Left ventricle myocardium inferior (tissue), 1 donor: Measurements from ENCODE around the gene FILIP1L. TPM values are rescaled to one million over a fixed set of nuclear protein-coding genes. Genes with fewer than 3 reads are reported as not detected.

ENCODE experiments used
- DNase-seq: peaks from one replicate; pipeline ENCODE4 v3.0.0-alpha.2; 2020
- H3K27ac ChIP-seq: fragments of 200-600 bp; replicated peaks from 2 replicates; pipeline ENCODE4 v1.8.0; 2021
- H3K27me3 ChIP-seq: fragments of 200-600 bp; 2 replicates; pipeline ENCODE4 v1.8.0; 2021; ENCODE audit warnings: low read depth
- H3K36me3 ChIP-seq: fragments of 200-600 bp; 2 replicates; pipeline ENCODE4 v1.8.0; 2021
- H3K4me1 ChIP-seq: fragments of 200-600 bp; 2 replicates; pipeline ENCODE4 v1.8.0; 2021
- H3K4me3 ChIP-seq: fragments of 200-600 bp; 2 replicates; pipeline ENCODE4 v1.8.0; 2021; ENCODE audit warnings: mild to moderate bottlenecking, moderate library complexity
- H3K9me3 ChIP-seq: fragments of 200-600 bp; replicated peaks from 2 replicates; pipeline ENCODE4 v1.8.0; 2021
- CTCF ChIP-seq: fragments of 200-600 bp; IDR thresholded peaks from 2 replicates; pipeline ENCODE4 v1.8.0; 2021; ENCODE audit warnings: antibody characterized with exemption, mild to moderate bottlenecking, borderline replicate concordance
- intact Hi-C: fragments of 100-400 bp; cut with micrococcal nuclease; formaldehyde crosslinking; loops from one replicate; pipeline ENCODE4 v1.11.0; 2022
- total RNA-seq: library from RNA; stranded (reverse); fragmentation: NEBNext Ultra II Directional; extraction: Animal tissue kit (Norgen Biotek cat#: 25700); gene quantifications from one replicate; pipeline ENCODE4 v1.2.1, GENCODE V29; 2021
- donor health status: DM: no; HTN: yes; CAD: no; lungs with severe emphysema.

Gene FILIP1L
- total RNA-seq, 1 donor from 2014 or later, result 84.9 TPM

GRCh38 chr3:99997293-99997692 lies 117.0 kb downstream of the FILIP1L start:
- Histone ChIP-seq H3K4me3 (no peak overlapping the region), H3K9me3 (peaks cover 27% of the 10 kb centered on the region), H3K4me1 (peaks cover 2% of the 10 kb centered on the region), H3K36me3 (no peaks in the 10 kb centered on the region), H3K27ac (no peak overlapping the region), H3K27me3 (no peaks in the 10 kb centered on the region)
- TF ChIP-seq CTCF, result no peak
- DNase-seq, result no peak
- intact Hi-C loops, result no loop called here

GRCh38 chr3:99990179-99990578 lies 124.1 kb downstream of the FILIP1L start:
- no peaks in the 10 kb centered on the region for H3K27me3 ChIP-seq
- no peak for DNase-seq
- intact Hi-C loops, result no loop called here
- no peak overlapping the region for H3K27ac ChIP-seq
- H3K9me3 ChIP-seq, result peaks cover 17% of the 10 kb centered on the region
- H3K4me1 ChIP-seq, result no peaks in the 10 kb centered on the region
- H3K4me3 ChIP-seq, result no peak overlapping the region
- H3K36me3 ChIP-seq, result no peaks in the 10 kb centered on the region
- no peak for TF ChIP-seq CTCF

GRCh38 chr3:99984668-99985067 lies 129.6 kb downstream of the FILIP1L start:
- Histone ChIP-seq H3K9me3 (no peaks in the 10 kb centered on the region), H3K36me3 (no peaks in the 10 kb centered on the region), H3K4me1 (no peaks in the 10 kb centered on the region), H3K27ac (no peak overlapping the region), H3K27me3 (no peaks in the 10 kb centered on the region), H3K4me3 (no peak overlapping the region)
- no peak for TF ChIP-seq CTCF
- no peak for DNase-seq
- intact Hi-C loops, result no loop called here

GRCh38 chr3:99984139-99984538 lies 130.2 kb downstream of the FILIP1L start:
- no peak for TF ChIP-seq CTCF
- H3K36me3 ChIP-seq, result no peaks in the 10 kb centered on the region
- no peaks in the 10 kb centered on the region for H3K4me1 ChIP-seq
- no peak overlapping the region for H3K4me3 ChIP-seq
- no peaks in the 10 kb centered on the region for H3K9me3 ChIP-seq
- intact Hi-C loops, result no loop called here
- H3K27me3 ChIP-seq, result no peaks in the 10 kb centered on the region
- no peak overlapping the region for H3K27ac ChIP-seq
- DNase-seq, result no peak

- TF ChIP-seq CTCF, result no peak
- Histone ChIP-seq H3K27ac (no peak overlapping the region), H3K4me1 (no peaks in the 10 kb centered on the region), H3K36me3 (no peaks in the 10 kb centered on the region), H3K27me3 (no peaks in the 10 kb centered on the region), H3K4me3 (no peak overlapping the region), H3K9me3 (no peaks in the 10 kb centered on the region)
- no peak for DNase-seq
- intact Hi-C loops, result no loop called here
These were observed 131.7 kb downstream of the FILIP1L start for GRCh38 chr3:99982650-99983049.

- intact Hi-C loops, result no loop called here
- TF ChIP-seq CTCF, result no peak
- DNase-seq, result no peak
- H3K27me3 ChIP-seq, result no peaks in the 10 kb centered on the region
- no peaks in the 10 kb centered on the region for H3K9me3 ChIP-seq
- no peaks in the 10 kb centered on the region for H3K4me1 ChIP-seq
- no peak overlapping the region for H3K4me3 ChIP-seq
- no peaks in the 10 kb centered on the region for H3K36me3 ChIP-seq
- peak overlapping the region; percentile 67 for H3K27ac ChIP-seq
These were observed 133.2 kb downstream of the FILIP1L start for GRCh38 chr3:99981138-99981537.
